HCEC 1CT (cell line): ENCODE measurements around the gene CCNYL1.
"Not testable (repeated sequence)": the region's sequence is repeated elsewhere in the genome, so short reads cannot be mapped to it uniquely, and the experiment has no call there.

Experiments used
- DNase-seq: peaks from one replicate; pipeline ENCODE4 v3.0.0-alpha.2; 2017

CCNYL1 gene

DNA sequence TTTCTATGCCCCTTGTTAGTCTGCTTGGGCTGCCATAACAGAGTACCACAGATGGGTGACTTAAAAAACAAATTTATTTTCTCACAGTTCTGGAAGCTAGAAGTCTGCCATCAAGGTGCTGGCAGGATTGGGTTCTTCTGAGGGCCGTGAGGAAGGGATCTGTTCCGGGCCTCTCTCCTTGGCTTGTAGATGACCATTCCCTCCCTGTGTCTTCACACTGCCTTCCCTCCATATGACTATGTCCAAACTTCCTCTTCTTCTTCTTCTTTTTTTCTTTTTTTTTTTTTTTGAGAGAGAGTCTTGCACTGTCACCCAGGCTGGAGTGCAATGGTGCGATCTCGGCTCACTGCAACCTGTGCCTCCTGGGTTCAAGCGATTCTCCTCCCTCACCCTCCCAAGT, 13.1 kb upstream of the CCNYL1 start:
- DNase-seq = no peak

DNA sequence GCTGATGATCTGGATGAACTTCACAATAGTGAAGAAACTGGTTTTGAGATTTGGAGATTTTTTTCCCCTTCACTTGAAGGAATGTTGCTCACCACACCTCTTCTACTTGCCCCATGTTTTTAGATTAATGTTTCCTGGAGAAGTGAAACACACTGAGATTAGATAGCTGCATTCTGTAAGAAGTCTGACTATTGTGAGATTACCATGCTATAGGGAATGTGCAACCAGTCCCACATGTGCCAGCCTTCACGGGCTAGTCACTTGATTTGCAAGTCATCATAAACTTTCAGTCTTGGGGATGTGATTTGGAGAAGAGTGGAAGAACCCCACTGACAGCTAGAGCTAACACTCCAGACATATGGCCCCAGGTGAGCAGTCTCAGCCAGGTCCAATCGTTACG, 7.4 kb upstream of the CCNYL1 start:
- DNase-seq = no peak

DNA sequence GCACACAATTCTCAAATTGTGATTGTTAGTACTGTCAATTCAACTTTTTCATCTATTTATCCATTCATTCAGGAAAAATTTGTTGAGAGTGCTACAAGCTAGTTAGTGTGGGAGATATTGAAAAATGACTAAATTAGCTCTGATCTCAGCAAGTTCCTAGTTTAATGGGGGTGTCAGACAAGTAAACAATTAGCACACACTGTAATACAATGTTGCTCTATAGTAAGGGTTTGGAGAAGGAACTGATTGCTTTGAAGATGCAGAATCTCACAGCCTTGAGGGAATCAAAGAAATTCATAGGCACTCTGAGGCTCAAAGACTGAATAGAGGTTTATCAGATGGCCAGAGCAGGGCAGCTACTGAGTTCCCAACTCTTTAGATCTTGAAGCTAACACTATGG, 6.8 kb upstream of the CCNYL1 start:
- no peak for DNase-seq

DNA sequence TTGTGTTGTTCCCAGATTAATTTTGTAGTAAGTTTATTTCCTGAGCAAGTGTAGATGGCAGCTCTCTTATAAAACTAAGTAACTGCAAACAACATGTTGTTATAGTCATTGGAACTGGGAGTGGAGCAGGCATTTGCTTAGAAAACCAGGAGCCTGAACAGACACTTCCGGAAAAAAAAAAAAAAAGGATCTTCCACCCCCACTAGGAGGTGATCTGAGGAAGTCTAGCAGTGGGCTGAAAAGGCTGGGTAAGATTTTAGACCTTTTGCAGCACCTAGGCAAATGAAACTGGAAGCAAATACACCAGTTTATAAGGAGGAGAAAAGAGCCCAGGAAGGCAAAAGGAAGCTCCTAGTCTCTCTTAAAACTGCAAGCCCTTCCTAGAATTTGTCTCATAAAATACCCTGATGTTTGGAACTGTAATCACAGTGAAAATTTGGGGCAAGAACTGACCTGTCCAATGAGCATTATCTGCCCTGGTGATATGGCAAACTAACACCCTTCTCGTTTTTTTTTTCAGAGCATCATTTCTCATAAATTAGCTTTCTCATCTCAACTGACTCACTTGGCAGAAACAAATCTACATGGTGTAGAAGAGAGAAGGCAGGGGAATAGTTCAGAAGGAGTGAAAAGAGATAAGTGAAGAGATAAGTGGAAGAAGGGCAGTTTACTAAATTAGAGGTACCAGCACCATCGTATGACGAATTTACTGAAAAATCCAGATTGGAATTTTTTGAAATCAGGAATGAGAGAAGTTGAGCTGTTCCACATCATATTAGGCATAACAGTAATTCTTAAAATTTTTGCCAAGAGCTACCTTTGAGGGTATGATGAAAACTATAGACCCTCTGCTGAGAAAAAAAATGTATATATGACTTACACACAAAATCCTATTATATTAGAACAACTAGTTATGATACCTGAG, 4.2 kb upstream of the CCNYL1 start:
- DNase-seq = no peak

DNA sequence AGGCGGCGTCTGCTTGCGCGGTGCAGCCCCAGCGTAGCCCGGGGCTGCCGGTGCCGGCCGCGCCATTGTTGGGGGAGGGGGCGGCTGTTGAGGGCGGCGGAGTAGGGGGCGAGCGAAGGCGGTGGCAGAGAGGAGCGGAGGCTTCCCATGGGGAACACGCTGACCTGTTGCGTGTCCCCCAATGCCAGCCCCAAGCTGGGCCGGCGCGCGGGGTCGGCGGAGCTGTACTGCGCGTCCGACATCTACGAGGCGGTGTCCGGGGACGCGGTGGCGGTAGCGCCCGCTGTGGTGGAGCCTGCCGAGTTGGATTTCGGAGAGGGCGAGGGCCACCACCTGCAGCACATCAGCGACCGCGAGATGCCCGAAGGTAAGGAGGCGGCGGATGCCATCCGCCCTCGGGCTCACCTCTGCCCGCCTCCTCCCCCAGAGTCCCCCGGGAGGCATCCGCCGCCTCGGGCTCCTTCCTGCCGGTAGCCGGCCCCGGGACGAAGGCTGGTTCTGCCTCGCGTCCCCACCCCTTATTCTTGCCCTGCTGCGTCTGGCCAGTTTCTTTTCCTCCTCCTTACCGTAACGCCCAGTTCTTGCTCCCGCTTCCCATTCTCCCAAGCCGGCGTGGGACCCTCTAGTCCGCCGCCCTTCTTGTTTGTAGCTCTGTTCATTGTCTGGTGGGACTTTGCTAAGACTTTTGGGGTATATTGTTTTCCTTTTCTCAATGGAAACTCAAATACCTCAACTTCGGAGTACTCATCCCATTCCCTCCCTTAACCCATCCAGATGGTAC, 500 bp downstream of the CCNYL1 start:
- peak; percentile 40 for DNase-seq

DNA sequence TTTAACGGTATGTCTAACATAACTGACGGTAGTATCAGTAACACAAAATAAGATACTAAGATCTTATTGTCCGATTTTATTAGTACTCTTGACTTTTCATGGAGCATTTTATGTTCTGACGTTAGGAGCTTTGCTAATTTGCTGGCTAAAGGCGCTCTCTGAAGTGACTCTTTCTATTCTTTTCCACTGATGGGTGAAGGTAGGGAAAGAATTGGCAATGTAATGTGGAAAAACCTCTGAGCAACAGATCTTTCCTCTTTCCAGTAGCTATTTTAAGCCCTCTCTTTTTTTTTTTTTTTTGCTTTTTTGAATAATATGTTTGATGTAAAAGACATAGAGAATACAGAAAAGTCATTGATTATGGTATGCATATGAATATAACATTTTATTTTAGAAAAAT, 4.6 kb downstream of the CCNYL1 start:
- no peak for DNase-seq

DNA sequence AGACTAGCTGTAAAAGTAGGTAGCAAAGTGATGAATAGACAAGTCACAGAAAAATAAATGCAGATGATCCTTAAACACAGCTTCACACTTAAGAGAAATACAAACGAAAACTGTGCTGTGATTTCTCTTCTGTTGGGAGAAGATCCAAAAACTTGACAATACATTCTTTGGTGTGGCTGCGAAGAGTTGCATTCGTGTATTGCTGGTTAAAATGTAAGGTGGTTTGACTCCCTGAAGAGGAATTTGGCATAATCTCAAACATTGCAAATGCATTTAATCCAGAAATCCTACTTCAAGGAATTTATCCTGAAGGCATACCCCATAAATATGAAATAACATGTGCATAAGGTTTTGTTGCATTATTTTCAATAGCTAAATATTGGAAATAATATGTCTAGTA, 7.1 kb downstream of the CCNYL1 start:
- DNase-seq = no peak

DNA sequence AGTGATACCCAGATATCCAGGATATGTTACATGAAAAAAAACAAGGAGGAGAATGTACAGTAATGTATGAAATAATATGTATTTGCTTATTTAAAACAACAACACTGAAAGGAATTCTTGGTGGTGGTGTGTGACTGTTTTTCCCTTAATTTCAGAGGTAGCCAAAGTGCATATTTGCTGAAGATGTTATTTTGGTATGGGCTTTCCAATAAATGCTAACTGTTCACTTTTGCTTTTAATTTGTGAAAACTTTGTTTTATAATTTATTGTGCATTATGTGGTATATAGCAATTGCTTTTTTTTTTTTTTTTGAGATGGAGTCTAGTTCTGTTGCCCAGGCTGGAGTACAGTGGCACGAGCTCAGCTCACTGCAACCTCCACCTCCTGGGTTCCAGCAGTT, 7.6 kb downstream of the CCNYL1 start:
- DNase-seq = no peak

DNA sequence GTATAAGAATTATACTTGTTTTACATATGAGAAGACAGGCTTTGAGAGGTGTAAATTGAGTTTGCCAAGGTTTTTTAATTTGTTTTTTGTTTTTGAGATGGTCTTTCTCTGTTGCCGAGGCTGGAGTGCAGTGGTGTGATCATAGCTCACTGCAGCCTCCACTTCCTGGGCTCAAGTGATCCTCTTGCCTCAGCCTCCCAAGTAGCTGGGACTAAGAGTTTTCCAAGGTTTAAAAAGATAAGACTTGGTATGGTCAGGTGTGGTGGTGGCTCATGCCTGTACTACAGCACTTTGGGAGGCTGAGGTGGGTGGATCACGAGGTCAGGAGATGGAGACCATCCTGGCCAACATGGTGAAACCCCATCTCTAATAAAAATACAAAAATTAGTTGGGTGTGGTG, 8.2 kb downstream of the CCNYL1 start:
- not testable (repeated sequence) for DNase-seq

DNA sequence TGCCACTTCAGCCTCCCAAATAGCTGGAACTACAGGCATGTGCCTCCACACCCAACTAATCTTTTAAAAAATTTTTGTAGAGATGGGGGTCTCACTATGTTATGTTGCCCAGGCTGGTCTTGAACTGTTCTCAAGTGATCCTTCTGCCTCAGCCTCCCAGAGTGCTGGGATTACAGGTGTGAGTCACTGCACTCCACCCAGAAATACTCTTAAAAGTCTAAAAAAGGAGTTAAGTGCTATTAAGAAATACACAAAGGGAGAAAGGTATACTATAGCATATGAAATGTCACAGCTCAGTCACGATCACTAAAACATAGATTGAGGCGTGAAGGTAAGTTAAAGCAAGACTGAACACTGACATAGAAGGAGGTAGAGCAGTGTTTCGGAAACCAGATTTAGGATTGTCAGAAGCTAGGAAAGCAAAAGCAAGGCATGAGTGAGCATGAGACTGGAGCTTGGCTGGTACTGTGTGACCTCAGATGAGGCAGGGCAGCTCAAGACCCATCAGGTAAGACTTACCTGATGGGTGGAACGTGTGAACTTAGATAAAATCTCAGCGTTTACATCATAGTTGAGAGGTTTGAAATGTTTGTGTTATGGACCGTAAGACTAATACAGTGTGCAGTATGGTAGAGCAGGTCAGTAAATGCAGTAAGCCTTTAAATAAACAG, 9.2 kb downstream of the CCNYL1 start:
- no peak for DNase-seq

DNA sequence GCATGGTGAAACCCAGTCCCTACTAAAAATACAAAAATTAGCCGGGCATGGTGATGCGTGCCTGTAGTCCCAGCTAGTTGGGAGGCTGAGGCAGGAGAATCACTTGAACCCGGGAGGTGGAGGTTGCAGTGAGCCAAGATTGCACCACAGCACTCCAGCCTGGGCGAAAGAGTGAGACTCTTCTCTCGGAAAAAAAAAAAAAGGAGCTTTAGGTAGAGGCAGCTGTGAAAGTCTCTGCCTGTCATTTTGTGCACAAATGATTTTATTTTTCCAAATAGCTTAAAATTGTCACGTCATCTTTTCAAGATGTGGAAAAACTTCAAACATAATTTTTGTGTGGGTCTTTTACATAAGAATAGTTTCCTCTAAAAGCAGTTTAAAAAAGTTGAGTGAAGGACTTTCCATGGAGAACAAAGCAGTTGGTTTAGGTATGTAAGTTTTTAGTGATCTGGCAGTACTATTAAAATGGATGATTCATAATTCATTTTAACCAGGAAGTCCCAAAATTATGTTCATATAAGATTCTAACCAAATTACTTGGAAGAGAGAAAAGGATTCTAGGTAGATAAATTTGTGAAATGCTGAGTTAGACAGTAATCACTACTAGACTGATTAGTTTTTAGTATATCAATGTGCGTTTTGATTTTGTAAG, 11.5 kb downstream of the CCNYL1 start:
- no peak for DNase-seq

DNA sequence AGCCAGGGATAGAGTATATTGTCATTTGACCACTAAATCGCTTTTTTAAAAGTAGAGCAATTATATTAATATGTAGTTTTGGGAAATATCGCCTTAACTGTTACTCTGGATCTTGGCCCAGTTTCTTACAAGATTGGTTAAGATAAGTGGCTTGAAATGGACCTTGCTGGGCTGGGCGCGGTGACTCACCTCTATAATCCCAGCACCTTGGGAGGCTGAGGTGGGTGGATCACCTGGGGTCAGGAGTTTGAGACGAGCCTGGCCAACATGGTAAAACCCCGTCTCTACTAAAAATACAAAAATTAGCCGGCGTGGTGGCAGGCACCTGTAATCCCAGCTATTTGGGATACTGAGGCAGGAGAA, 12.0 kb downstream of the CCNYL1 start:
- not testable (repeated sequence) for DNase-seq

DNA sequence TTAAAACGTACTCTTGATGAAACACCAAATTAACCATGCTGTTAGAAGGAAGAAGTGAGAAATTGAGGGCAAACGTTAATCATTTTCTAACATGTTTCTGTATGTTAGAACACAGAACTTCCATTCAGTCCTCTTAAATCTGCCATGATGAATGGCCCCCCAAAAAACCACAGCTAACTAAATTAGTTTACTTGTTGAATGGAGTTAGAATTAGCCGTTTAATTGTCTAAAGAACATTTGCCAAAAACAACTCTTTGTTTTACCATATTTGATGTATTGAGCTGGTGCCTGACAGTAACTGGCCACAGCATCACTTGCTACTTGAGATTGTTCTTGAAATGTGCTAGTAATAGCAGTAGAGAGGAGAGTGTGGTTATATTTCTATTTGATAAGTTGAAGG, 12.7 kb downstream of the CCNYL1 start:
- DNase-seq = no peak

DNA sequence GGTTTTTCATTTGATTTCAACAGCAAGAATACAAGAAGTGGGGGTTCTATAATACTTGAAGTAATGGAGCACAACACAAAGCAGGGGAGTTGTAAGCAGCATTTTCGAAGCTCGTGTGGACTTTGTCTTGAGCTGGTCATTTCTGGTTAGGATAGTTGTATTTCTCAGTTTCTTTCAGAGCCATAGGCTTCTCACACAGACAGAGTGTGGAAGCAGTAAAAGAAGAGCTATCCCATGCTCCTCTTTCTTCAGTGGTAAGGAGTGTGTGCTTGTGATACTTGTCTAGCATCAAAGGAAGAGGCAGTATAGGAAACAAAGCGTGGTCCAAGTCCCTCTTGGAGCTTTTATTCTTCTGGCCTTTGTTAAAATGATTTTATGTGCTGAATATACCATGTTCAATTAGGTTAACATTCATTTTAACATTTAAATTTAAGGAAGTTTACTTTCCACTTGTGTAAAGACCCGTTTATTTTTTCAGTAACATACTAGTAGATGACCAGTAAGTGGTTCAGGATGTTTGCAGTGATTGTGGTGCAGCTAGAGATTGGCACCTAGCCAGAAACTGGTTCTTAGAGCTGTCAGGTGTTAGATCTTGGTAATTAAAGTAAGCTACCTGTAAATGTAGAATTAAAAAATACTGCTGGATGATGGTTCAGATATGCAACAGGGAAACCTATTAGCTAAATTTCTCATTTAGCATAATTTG, 14.6 kb downstream of the CCNYL1 start:
- no peak for DNase-seq

DNA sequence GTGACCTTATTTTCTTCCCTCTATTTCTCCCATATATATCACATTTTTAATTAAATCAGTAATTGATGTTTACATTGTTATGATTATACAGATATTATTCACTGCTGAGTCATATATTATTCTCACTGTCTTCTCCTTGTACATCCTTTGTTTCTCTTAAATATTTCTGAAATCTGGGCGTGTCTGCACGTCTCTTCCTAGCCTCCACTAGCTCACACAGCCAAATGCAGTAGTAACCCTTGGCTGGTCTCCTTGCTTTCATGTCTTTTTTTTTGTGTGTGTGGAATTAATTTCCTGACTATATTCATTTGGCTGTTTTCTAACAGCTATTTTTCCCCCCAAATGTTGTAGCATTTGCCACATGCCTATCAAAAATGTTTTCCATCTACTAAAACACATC, 15.8 kb downstream of the CCNYL1 start:
- DNase-seq = peak; percentile 62

DNA sequence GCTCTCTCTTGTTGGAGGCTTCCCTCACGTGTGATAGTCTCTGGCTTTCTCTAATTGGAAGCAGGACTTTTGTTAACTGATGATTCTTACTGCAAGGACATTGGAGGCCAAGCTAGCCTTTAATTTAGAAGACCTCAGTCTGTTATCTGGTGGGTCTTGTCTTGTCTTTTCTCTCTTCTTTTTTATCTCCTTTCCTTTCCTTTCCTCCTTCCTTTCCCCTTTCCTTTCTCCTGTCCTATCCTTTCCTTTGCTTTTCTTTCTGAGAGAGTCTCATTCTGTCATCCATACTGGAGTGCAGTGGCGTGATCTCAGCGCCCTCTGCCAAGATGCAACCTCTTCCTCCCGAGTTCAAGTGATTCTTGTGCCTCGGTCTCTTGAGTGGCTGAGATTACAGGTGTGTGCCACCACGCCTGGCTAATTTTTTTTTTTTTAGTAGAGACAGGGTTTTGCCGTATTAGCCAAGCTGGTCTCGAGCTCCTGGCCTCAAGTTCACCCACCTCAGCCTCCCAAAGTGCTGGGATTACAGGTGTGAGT, 18.1 kb downstream of the CCNYL1 start:
- DNase-seq = no peak

DNA sequence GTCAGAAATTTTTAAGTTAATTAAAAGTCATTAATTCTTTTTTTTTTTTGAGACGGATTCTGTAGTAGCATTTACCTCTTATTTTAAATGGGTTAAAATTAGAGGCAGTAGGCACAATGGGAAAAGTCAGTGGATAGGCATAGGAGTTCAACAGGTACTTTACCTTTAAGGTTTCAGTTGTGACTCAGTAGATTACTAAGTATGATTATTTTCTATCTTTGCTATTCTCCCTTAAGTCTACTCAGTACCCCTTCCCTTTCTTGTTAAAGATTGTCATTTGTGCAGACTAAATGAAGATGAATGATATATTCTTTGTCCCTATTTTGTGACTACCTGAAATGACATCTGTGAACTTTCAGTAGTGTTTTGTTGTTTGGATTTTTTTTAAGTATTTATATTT, 19.7 kb downstream of the CCNYL1 start:
- no peak for DNase-seq

DNA sequence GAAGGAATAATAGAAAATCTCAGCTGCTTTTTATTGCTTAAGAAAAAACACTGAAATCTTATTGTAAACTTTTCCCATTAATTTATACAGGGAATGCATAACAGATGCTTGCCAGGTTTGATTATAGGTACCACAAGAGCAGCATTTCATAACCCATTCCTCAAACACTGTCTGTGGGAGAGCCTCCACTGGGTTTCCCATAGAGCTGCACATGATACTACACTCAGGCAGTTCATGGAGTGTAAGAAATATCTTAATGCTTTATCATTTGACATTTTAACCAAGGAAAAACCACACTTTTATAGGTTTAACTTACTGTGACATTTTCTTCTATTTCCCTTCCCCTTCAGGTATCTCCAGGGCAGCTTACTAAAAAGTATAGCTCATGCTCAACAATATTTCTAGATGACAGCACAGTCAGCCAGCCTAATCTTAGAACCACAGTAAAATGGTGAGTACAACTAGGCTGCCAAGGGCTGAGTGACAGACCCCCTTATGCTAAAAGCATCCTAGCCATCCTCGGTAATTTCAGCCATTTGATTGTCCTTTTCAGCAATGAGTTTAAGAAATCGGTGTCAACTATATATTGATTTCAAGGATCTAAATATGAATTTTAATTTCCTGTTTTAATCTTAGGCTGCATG, 22.3 kb downstream of the CCNYL1 start:
- DNase-seq = no peak

DNA sequence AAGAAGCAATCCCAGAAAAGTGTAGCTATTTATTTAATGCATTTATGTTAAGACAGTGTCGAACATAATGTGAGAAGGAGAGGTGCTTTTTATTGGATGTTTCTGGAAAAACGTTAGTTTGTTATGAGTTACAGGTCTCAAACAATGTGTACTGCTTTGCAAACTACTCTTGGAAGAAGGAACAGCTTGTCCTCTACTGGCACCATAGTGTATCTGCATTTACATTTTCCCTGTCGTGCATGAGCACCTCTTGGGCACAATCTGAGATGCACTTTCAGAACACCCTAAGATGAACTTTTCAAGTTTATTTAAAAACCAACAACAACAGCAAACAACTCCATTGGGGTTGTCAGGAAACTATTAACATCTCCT, 22.8 kb downstream of the CCNYL1 start:
- DNase-seq = peak; percentile 28

DNA sequence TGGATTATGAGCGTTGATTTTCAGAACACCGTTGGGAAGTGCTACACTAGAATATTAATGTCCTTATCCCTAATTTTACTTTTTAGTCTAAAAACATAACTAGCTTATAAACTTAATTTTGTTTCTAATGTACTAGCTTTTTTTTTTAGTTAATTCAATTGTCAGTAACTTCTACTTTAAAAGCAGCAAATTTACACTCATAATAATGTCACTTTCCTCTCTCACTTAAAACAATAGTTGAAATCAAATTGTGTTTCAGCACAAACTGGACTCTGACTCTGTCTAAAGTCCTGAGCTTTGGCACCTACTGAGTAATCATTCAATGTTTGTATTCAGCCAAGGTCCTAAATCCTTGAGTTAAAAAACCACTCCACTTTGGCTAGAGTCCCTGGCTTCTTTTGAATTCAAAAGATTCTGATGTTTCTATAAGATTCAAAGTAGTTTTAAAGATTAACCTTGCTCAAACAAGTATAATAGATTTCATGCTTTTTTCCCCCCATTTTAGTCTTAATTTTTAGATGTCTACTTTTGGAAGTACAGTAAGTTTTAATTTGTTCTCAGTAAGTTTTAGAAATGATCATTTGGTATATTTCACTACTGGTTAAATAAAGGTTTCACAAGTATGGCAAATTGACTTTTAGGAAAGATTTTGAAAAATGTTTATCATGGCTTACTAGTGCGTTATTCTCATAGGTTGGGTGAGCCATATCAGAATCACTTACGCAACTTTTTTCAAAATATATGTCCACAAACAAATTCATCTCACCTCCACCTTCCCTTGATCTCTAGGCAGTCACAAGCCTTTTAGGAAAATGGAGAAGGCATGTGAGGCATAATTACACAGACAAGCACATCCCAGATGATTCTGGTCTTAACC, 23.4 kb downstream of the CCNYL1 start:
- DNase-seq = no peak

DNA sequence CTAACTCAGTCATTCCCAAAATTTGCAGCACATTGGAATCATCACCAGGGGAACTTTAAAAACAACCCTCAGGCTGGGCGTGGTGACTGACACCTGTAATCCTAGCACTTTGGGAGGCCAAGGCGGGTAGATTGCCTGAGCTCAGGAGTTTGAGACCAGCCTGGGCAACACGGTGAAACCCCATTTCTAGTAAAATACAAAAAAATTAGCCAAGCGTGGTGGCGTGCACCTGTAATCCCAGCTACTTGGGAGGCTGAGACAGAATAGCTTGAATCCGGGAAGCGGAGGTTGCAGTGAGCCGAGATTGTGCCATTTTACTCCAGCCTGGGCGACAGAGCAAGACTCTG, 24.0 kb downstream of the CCNYL1 start:
- not testable (repeated sequence) for DNase-seq
